ENCODE measurements around the gene USF1. TPM values are rescaled to one million over a fixed set of nuclear protein-coding genes. Genes with fewer than 3 reads are reported as not detected.

USF1 gene
- polyA plus RNA-seq (ENCODE audit: low read depth in 6 of 6), result 10 to 100 TPM in 3 of 6 donors, 1 to 10 TPM in 3; 4.4 to 23.9 (median 9.7) TPM

- H3K36me3 Mint-ChIP-seq, result peaks cover 11 to 52% of the 10 kb centered on the region in 2 donors
- H3K9me3 Mint-ChIP-seq, result peaks cover 0 to 1% (median 0%) of the 10 kb centered on the region in 7 donors
- peak within 1 kb of the TSS; percentile 87 to 100 (median 97) for H3K4me3 Mint-ChIP-seq
- peak within 1 kb of the TSS; percentile 98 to 100 (median 100) for H3K27ac Mint-ChIP-seq
- ATAC-seq (ENCODE audit: low read depth in 2 of 2) (peak; percentile 70 to 72), DNase-seq (peak; percentile 95)
- peaks cover 56 to 71% (median 65%) of the 10 kb centered on the region in 3 donors for H3K4me1 Mint-ChIP-seq
- H3K27me3 Mint-ChIP-seq, result no peaks in the 10 kb centered on the region
Measured at GRCh38 chr1:161045736-161046604, at the start of gene USF1. Gene USF1 (minus strand): TSS chr1:161045977. CDS start chr1:161043275, 2,702 bp downstream.

- no peaks in the 10 kb centered on the region for H3K36me3 Mint-ChIP-seq
- H3K4me3 Mint-ChIP-seq, result no peak overlapping the region
- no peak for DNase-seq
- H3K4me1 Mint-ChIP-seq, result peaks cover 24 to 29% (median 28%) of the 10 kb centered on the region in 3 donors
- peaks cover 0 to 5% (median 0%) of the 10 kb centered on the region in 7 donors for H3K9me3 Mint-ChIP-seq
- ATAC-seq (ENCODE audit: low read depth in 2 of 2), result no peak
- H3K27me3 Mint-ChIP-seq, result peaks cover 0 to 10% (median 0%) of the 10 kb centered on the region in 3 donors
- peak overlapping the region in 3 of 6 donors; percentile 14 to 89 (median 75) for H3K27ac Mint-ChIP-seq
Measured at GRCh38 chr1:161095230-161095629, 49.5 kb upstream of the USF1 start.

GRCh38 chr1:161094481-161094880 is 48.7 kb upstream of the USF1 start:
- Mint-ChIP-seq H3K4me1 (peaks cover 24 to 29% (median 28%) of the 10 kb centered on the region in 3 donors), H3K9me3 (peaks cover 0 to 5% (median 0%) of the 10 kb centered on the region in 7 donors), H3K4me3 (peak overlapping the region in 1 of 8 donors; percentile 15), H3K27me3 (peaks cover 0 to 10% (median 0%) of the 10 kb centered on the region in 3 donors), H3K27ac (peak overlapping the region in 2 of 6 donors; percentile 10 to 14), H3K36me3 (no peaks in the 10 kb centered on the region)
- DNase-seq (no peak), ATAC-seq (ENCODE audit: low read depth in 2 of 2) (no peak)

- Mint-ChIP-seq H3K9me3 (peaks cover 0 to 3% (median 0%) of the 10 kb centered on the region in 7 donors), H3K4me1 (peaks cover 13 to 17% (median 14%) of the 10 kb centered on the region in 3 donors), H3K36me3 (no peaks in the 10 kb centered on the region), H3K27ac (no peak overlapping the region), H3K27me3 (peaks cover 0 to 17% (median 0%) of the 10 kb centered on the region in 3 donors), H3K4me3 (no peak overlapping the region)
- no peak for DNase-seq
- ATAC-seq (ENCODE audit: low read depth in 2 of 2), result no peak
Measured at GRCh38 chr1:161092621-161093028, 46.8 kb upstream of the USF1 start.

GRCh38 chr1:161091796-161092507 is 46.2 kb upstream of the USF1 start:
- DNase-seq (no peak), ATAC-seq (ENCODE audit: low read depth in 2 of 2) (no peak)
- Mint-ChIP-seq H3K27me3 (peaks cover 0 to 14% (median 0%) of the 10 kb centered on the region in 3 donors), H3K27ac (peak overlapping the region in 1 of 6 donors; percentile 57), H3K36me3 (no peaks in the 10 kb centered on the region), H3K9me3 (no peaks in the 10 kb centered on the region), H3K4me3 (no peak overlapping the region), H3K4me1 (peaks cover 7 to 11% (median 7%) of the 10 kb centered on the region in 3 donors)

- Mint-ChIP-seq H3K36me3 (no peaks in the 10 kb centered on the region), H3K4me3 (no peak overlapping the region), H3K9me3 (no peaks in the 10 kb centered on the region), H3K27me3 (peaks cover 0 to 14% (median 3%) of the 10 kb centered on the region in 3 donors), H3K27ac (no peak overlapping the region), H3K4me1 (peaks cover 1 to 3% (median 2%) of the 10 kb centered on the region in 3 donors)
- DNase-seq (no peak), ATAC-seq (ENCODE audit: low read depth in 2 of 2) (no peak)
Measured at GRCh38 chr1:161091093-161091492, 45.3 kb upstream of the USF1 start.

GRCh38 chr1:161090617-161091016 is 44.8 kb upstream of the USF1 start:
- peaks cover 0 to 14% (median 8%) of the 10 kb centered on the region in 3 donors for H3K27me3 Mint-ChIP-seq
- H3K4me3 Mint-ChIP-seq, result no peak overlapping the region
- no peaks in the 10 kb centered on the region for H3K36me3 Mint-ChIP-seq
- no peaks in the 10 kb centered on the region for H3K9me3 Mint-ChIP-seq
- no peak for DNase-seq
- ATAC-seq (ENCODE audit: low read depth in 2 of 2), result no peak
- no peaks in the 10 kb centered on the region for H3K4me1 Mint-ChIP-seq
- H3K27ac Mint-ChIP-seq, result no peak overlapping the region

GRCh38 chr1:161089938-161090337 is 44.2 kb upstream of the USF1 start:
- Mint-ChIP-seq H3K9me3 (no peaks in the 10 kb centered on the region), H3K27me3 (peaks cover 0 to 14% (median 9%) of the 10 kb centered on the region in 3 donors), H3K27ac (peak overlapping the region in 1 of 6 donors; percentile 39), H3K4me1 (no peaks in the 10 kb centered on the region), H3K36me3 (no peaks in the 10 kb centered on the region), H3K4me3 (no peak overlapping the region)
- no peak for ATAC-seq (ENCODE audit: low read depth in 2 of 2)
- no peak for DNase-seq

- no peaks in the 10 kb centered on the region for H3K36me3 Mint-ChIP-seq
- DNase-seq, result no peak
- peaks cover 0 to 14% (median 9%) of the 10 kb centered on the region in 3 donors for H3K27me3 Mint-ChIP-seq
- peak within 1 kb of the TSS in 1 of 6 donors; percentile 39 for H3K27ac Mint-ChIP-seq
- H3K9me3 Mint-ChIP-seq, result no peaks in the 10 kb centered on the region
- no peak for ATAC-seq (ENCODE audit: low read depth in 2 of 2)
- H3K4me3 Mint-ChIP-seq, result no peak within 1 kb of the TSS
- no peaks in the 10 kb centered on the region for H3K4me1 Mint-ChIP-seq
Measured at GRCh38 chr1:161089251-161089924, 43.6 kb upstream of the USF1 start, which contains the start of gene NECTIN4. Gene NECTIN4 (minus strand): TSS chr1:161089558. CDS start chr1:161089296, 262 bp downstream.

- DNase-seq, result no peak
- Mint-ChIP-seq H3K4me1 (no peaks in the 10 kb centered on the region), H3K27me3 (peaks cover 0 to 20% (median 9%) of the 10 kb centered on the region in 3 donors), H3K27ac (no peak overlapping the region), H3K9me3 (no peaks in the 10 kb centered on the region), H3K36me3 (no peaks in the 10 kb centered on the region), H3K4me3 (no peak overlapping the region)
- ATAC-seq (ENCODE audit: low read depth in 2 of 2), result no peak
Measured at GRCh38 chr1:161088587-161089110, 42.9 kb upstream of the USF1 start.

GRCh38 chr1:161086457-161086856 is 40.7 kb upstream of the USF1 start:
- Mint-ChIP-seq H3K4me3 (no peak overlapping the region), H3K4me1 (no peaks in the 10 kb centered on the region), H3K9me3 (no peaks in the 10 kb centered on the region), H3K36me3 (no peaks in the 10 kb centered on the region), H3K27ac (peak overlapping the region in 1 of 6 donors; percentile 12), H3K27me3 (peaks cover 0 to 15% (median 9%) of the 10 kb centered on the region in 3 donors)
- DNase-seq (no peak), ATAC-seq (ENCODE audit: low read depth in 2 of 2) (no peak)

GRCh38 chr1:161085165-161085564 is 39.4 kb upstream of the USF1 start:
- Mint-ChIP-seq H3K36me3 (no peaks in the 10 kb centered on the region), H3K4me1 (no peaks in the 10 kb centered on the region), H3K27me3 (peaks cover 0 to 15% (median 9%) of the 10 kb centered on the region in 3 donors), H3K4me3 (no peak overlapping the region), H3K9me3 (no peaks in the 10 kb centered on the region), H3K27ac (no peak overlapping the region)
- no peak for ATAC-seq (ENCODE audit: low read depth in 2 of 2)
- DNase-seq, result no peak

Measured in naive B cell (primary cell).